ENCODE results near the gene MRPL54.

Gene MRPL54

DNA sequence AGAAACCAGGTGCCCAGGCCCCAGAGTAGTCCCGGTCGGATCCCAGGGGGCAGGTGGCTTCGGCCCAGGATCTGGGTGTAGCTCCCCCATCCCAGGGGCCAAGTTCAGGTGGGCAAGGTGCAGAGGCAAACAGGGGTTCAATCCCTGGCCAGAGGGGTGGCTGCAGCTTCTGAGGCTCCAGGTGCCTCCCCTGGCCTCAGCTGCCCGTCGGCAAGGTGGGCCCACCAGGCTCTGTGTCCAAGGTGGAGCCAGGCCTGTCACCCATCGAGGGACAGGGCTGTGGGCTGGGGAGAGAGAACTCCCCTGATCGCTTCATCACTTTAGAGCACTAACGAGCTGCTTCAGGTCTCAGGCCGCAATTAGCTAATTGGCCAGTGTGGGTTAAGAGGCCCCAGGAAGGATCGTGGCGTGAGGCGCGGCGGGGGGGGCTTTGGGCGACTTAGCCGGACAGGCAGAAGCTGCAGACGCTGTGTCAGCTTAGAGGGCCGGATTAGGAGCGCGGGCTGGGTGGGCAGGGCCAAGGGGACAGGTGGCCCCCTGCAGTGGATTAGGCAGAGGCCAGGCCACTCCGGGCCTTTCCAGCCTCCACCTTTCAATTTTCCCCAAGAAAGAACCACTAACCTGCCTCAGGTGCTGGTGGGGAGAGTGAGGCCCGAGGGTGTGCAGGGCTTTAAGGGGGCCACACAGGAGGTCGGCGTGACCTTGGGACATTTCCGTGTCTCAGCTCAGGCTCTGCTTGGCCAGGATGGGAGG is 12.3 kb downstream of the MRPL54 start:
- H3K4me3 ChIP-seq (ENCODE audit: control insufficient read depth, low read depth, low read length) = no peak overlapping the region
- no peak for DNase-seq (ENCODE audit: low read depth)
- no peak for TF ChIP-seq CTCF (conservative IDR thresholded peaks at IDR 0.05; ENCODE audit: control insufficient read depth, insufficient read depth, low read depth, low read length)

GRCh38 chr19:3775374-3775711 is 12.9 kb downstream of the MRPL54 start:
- no peak for DNase-seq (ENCODE audit: low read depth)
- no peak for TF ChIP-seq CTCF (conservative IDR thresholded peaks at IDR 0.05; ENCODE audit: control insufficient read depth, insufficient read depth, low read depth, low read length)
- H3K4me3 ChIP-seq (ENCODE audit: control insufficient read depth, low read depth, low read length) = no peak overlapping the region

DNA sequence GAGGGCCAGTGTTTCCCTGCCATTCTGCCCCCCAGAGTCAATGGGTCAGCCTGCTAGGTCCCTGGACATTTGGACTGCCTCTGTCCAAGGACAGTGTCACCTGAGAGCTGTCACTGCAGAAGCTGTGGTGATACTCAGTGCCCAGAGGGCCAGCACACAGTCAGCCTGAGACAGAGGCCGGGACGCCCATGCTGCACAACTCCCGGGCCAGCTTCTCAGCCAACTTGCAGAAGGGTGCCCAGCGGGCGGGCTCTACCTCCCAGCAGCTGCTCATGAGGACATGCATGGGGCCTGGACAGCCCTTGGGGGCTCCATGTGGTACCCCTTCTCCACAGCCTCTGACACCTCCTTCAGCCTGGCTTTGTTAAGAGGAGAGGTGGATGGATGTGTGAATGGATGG is 13.3 kb downstream of the MRPL54 start:
- H3K4me3 ChIP-seq (ENCODE audit: control insufficient read depth, low read depth, low read length) = no peak overlapping the region
- no peak for DNase-seq (ENCODE audit: low read depth)
- no peak for TF ChIP-seq CTCF (conservative IDR thresholded peaks at IDR 0.05; ENCODE audit: control insufficient read depth, insufficient read depth, low read depth, low read length)

DNA sequence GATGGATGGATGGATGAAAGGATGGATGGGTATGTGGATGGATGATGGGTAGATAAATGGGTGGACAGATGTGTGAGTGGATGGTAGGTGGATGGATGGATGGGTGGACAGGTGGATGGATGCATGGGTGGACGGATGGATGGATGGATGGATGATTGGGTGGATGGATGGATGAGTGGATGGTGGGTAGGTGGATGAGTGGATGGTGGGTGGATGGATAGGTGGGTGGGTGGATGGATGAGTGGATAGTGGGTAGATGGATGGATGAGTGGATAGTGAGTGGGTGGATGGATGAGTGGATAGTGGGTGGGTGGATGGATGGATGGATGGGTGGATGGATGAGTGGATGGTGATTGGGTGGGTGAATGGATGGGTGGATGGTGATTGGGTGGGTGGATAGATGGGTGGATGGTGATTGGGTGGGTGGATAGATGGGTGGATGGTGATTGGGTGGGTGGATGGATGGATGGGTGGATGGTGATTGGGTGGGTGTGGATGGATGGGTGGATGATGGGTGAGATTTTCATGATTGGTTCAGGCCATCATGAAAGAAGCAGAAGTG is 14.1 kb downstream of the MRPL54 start:
- DNase-seq (ENCODE audit: low read depth) = no peak
- no peak for TF ChIP-seq CTCF (conservative IDR thresholded peaks at IDR 0.05; ENCODE audit: control insufficient read depth, insufficient read depth, low read depth, low read length)
- no peak overlapping the region for H3K4me3 ChIP-seq (ENCODE audit: control insufficient read depth, low read depth, low read length)

GRCh38 chr19:3778104-3778867 is 15.8 kb downstream of the MRPL54 start:
- no peak for TF ChIP-seq CTCF (conservative IDR thresholded peaks at IDR 0.05; ENCODE audit: control insufficient read depth, insufficient read depth, low read depth, low read length)
- no peak overlapping the region for H3K4me3 ChIP-seq (ENCODE audit: control insufficient read depth, low read depth, low read length)
- no peak for DNase-seq (ENCODE audit: low read depth)

DNA sequence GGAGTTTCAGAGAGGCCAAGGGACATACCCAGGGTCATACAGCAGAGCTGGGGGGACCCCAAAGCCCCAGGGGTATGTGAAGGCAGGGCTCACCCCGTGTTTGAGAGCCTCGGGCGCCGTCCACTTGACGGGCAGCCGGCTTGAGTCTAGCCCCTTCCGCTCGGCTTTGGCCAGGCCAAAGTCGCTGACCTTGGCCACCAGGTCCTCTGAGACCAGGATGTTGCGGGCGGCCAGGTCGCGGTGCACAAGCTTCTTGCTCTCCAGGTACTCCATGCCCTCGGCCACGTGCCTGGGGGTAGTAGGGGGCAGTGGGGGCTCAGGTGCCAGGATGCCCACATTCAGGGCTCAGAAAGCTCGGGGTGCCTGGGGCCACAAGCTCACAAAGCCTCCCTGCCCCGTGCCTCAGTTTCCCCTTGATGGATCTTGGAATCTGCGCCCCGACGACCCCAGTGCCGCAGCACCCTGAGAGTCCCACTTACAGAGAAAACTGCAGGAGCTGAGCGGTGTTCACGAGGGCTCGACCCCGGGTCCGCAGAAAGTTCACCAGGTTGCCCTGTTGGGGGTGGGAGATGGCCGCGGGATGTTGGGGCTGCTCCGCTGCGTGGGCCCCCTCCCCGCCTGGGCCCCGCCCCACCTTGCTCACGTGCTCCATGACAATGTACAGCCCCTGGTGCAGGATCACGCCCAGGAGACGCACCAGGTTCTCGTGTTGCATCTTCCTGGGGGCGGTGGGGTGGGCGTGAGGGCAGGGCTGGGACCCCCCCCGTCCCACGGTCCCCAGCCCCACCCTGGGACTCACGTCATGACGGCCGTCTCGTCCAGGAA is 16.6 kb downstream of the MRPL54 start:
- H3K4me3 ChIP-seq (ENCODE audit: control insufficient read depth, low read depth, low read length) = no peak overlapping the region
- no peak for TF ChIP-seq CTCF (conservative IDR thresholded peaks at IDR 0.05; ENCODE audit: control insufficient read depth, insufficient read depth, low read depth, low read length)
- DNase-seq (ENCODE audit: low read depth) = no peak
